ENCODE measurements around the gene FUT6.

DNA sequence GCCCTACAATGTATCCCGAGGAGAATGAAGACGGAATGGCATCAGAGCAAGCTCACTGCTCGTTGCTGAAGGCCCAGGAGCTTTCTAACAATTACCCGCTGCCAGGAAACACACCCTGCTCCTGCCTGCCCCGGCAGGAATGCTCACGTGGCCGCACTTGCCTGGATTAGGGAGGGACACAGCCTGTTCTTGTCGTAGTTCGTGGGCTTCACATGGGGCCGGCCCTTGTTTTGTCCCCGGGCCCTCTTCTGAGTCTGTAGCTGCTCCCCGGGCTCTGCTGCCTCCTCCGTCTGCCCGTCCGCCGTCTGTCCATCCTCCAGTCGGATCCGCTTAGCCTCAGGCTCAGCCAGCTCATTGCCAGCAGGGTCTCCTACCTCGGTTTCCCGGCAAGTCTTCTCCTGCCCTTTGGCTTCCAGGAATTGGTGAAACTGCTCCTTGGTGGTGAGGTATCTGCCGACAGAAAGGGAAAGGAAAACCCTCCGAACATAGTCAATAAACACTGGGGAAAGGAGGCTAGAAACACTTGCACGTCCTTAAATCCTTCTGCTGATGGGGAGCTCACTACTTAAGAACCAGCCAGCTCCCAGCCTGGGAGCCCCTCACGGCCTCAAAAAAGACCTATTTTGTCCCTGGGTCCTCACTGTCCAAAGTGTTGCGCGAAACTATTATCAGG is 49.5 kb downstream of the FUT6 start:
- TF ChIP-seq TCF12 (IDR thresholded peaks at IDR 0.05; ENCODE audit: low read depth) (no peak), EP300 (IDR thresholded peaks at IDR 0.05; ENCODE audit: borderline replicate concordance) (no peak)
